ENCODE measurements around the gene FBXL13.
"Not testable (repeated sequence)": the region's sequence is repeated elsewhere in the genome, so short reads cannot be mapped to it uniquely, and the experiment has no call there.

Gene FBXL13

GRCh38 chr7:103023578-103023977, 51.0 kb downstream of the FBXL13 start:
- DNase-seq (ENCODE audit: low read depth) = not testable (repeated sequence)

- not testable (repeated sequence) for DNase-seq (ENCODE audit: low read depth)
Observed at GRCh38 chr7:103021490-103021889, 53.1 kb downstream of the FBXL13 start.

- not testable (repeated sequence) for DNase-seq (ENCODE audit: low read depth)
Observed at GRCh38 chr7:103020876-103021275, 53.7 kb downstream of the FBXL13 start.

- DNase-seq (ENCODE audit: low read depth) = not testable (repeated sequence)
Observed at GRCh38 chr7:103018295-103018694, 56.3 kb downstream of the FBXL13 start.

- DNase-seq (ENCODE audit: low read depth) = no peak
Observed at GRCh38 chr7:103011650-103012049, 62.9 kb downstream of the FBXL13 start.

- no peak for DNase-seq (ENCODE audit: low read depth)
Observed at GRCh38 chr7:103010211-103010610, 64.4 kb downstream of the FBXL13 start.

GRCh38 chr7:103009466-103010185, 65.0 kb downstream of the FBXL13 start:
- DNase-seq (ENCODE audit: low read depth) = no peak

- DNase-seq (ENCODE audit: low read depth) = no peak
Observed at GRCh38 chr7:103003004-103003403, 71.6 kb downstream of the FBXL13 start.

GRCh38 chr7:103001210-103001609, 73.4 kb downstream of the FBXL13 start:
- no peak for DNase-seq (ENCODE audit: low read depth)

- DNase-seq (ENCODE audit: low read depth) = no peak
Observed at GRCh38 chr7:102996957-102997356, 77.6 kb downstream of the FBXL13 start.

GRCh38 chr7:102995609-102996008, 79.0 kb downstream of the FBXL13 start:
- DNase-seq (ENCODE audit: low read depth) = not testable (repeated sequence)

GRCh38 chr7:102994567-102994966, 80.0 kb downstream of the FBXL13 start:
- DNase-seq (ENCODE audit: low read depth) = no peak

GRCh38 chr7:102993718-102994029, 80.9 kb downstream of the FBXL13 start:
- no peak for DNase-seq (ENCODE audit: low read depth)

- no peak for DNase-seq (ENCODE audit: low read depth)
Observed at GRCh38 chr7:102992938-102993717, 81.5 kb downstream of the FBXL13 start.

GRCh38 chr7:102992509-102992937, 82.1 kb downstream of the FBXL13 start:
- no peak for DNase-seq (ENCODE audit: low read depth)

GRCh38 chr7:102991540-102992214, 82.9 kb downstream of the FBXL13 start:
- DNase-seq (ENCODE audit: low read depth) = no peak

- DNase-seq (ENCODE audit: low read depth) = no peak
Observed at GRCh38 chr7:102991077-102991539, 83.5 kb downstream of the FBXL13 start.

GRCh38 chr7:102990642-102991041, 84.0 kb downstream of the FBXL13 start:
- no peak for DNase-seq (ENCODE audit: low read depth)

GRCh38 chr7:102988631-102989560, 85.7 kb downstream of the FBXL13 start:
- DNase-seq (ENCODE audit: low read depth) = no peak

GRCh38 chr7:102988088-102988487, 86.5 kb downstream of the FBXL13 start:
- no peak for DNase-seq (ENCODE audit: low read depth)

- DNase-seq (ENCODE audit: low read depth) = no peak
Observed at GRCh38 chr7:102985176-102985783, 89.3 kb downstream of the FBXL13 start.

Measured in stimulated activated CD8-positive, alpha-beta memory T cell treated with anti-CD3 and anti-CD28 coated beads, Interleukin-15, amount 100 ng/mL, for 1 hour (primary cell).